HCT116 (cell line): ENCODE data around the gene STK24. TPM values are rescaled to one million over a fixed set of nuclear protein-coding genes. Genes with fewer than 3 reads are reported as not detected.

Experiments
- ATAC-seq: fragments of 200-7000 bp; cut with Tn5 transposase; 2 replicates; pipeline ENCODE4 v1.9.1; 2020; ENCODE audit warnings: mild to moderate bottlenecking, moderate library complexity
- BruUV-seq: library from RNA; stranded (reverse); fragments of 400-500 nt; replicated peaks from 2 replicates; lab custom pipeline; 2021; lab: Mats Ljungman, UMichigan
- CTCF ChIA-PET: fragments of 300-600 bp; sonication (Branson Sonifier 250); formaldehyde crosslinking; loops from one replicate; lab custom pipeline; 2021; ENCODE audit warnings: antibody characterized with exemption; lab: Charles Lee
- POLR2A ChIA-PET: fragments of 300-600, 350-600 bp; sonication (Branson Sonifier 250); formaldehyde crosslinking; loops from one replicate; lab custom pipeline; 2021; ENCODE audit warnings: antibody characterized with exemption; lab: Charles Lee
- RAD21 ChIA-PET, 2 experiments: fragments of 300-600 bp; sonication (Branson Sonifier 250); formaldehyde crosslinking; loops; one replicate each; lab custom pipeline; 2023; ENCODE audit warnings: low total read pairs in 2 of 2; ENCODE audit not compliant: uncharacterized antibody in 2 of 2, unreplicated experiment in 2 of 2, low non-redundant PET in 1 of 2; lab: Charles Lee
- DNase-seq: peaks from one replicate; pipeline ENCODE4 v3.0.0-alpha.2; 2010; ENCODE audit warnings: low read depth, low spot score
- H2AFZ ChIP-seq: fragments of 200-600 bp; shearing (Covaris generic), sonication (generic); 2 replicates; pipeline ENCODE4 v1.6.1; 2017; ENCODE audit warnings: low read depth, mixed run types, mixed read lengths, antibody characterized with exemption, low read length; ENCODE audit not compliant: poor library complexity, severe bottlenecking
- H3K27ac ChIP-seq: 2 replicates; pipeline ENCODE4 v1.5.1; 2012; ENCODE audit warnings: low read depth, low read length
- H3K27me3 ChIP-seq: fragments of 200-600 bp; sonication (generic); 2 replicates; pipeline ENCODE4 v1.6.1; 2016; ENCODE audit warnings: mixed run types, low read length, mixed read lengths; ENCODE audit not compliant: insufficient read depth
- H3K36me3 ChIP-seq, 2 experiments: fragments of 200-500 bp in 1 of 2; fragments of 200-600 bp in 1 of 2; sonication (Bioruptor generic) in 1 of 2; sonication (generic) in 1 of 2; 2 replicates each; pipeline versions ENCODE4 v1.5.1 to v1.6.1; 2014 to 2016; ENCODE audit warnings: low read length in 2 of 2, inconsistent platforms in 1 of 2, mixed read lengths in 1 of 2, mixed run types in 1 of 2; ENCODE audit not compliant: insufficient read depth in 2 of 2, control insufficient read depth in 1 of 2
- H3K4me1 ChIP-seq, 2 experiments: fragments of 200-600 bp in 1 of 2; sonication (generic) in 1 of 2; 2 replicates each; pipeline versions ENCODE4 v1.5.1 to v1.6.1; 2012 to 2017; ENCODE audit warnings: low read length in 2 of 2, inconsistent platforms in 1 of 2, mild to moderate bottlenecking in 1 of 2, mixed read lengths in 1 of 2, mixed run types in 1 of 2, moderate library complexity in 1 of 2; ENCODE audit not compliant: insufficient read depth in 2 of 2, control insufficient read depth in 1 of 2
- H3K4me2 ChIP-seq: fragments of 200-600 bp; sonication (generic); 2 replicates; pipeline ENCODE4 v1.6.1; 2017; ENCODE audit warnings: mixed run types, low read length, mixed read lengths
- H3K4me3 ChIP-seq, 2 experiments: fragments of 200-600 bp in 1 of 2; sonication (generic) in 1 of 2; replicated peaks in 1 of 2; 2 replicates each; pipeline ENCODE4 v1.5.1; 2011 to 2016; ENCODE audit warnings: low read length in 2 of 2, control low read depth in 1 of 2, low read depth in 1 of 2, mild to moderate bottlenecking in 1 of 2, mixed read lengths in 1 of 2, mixed run types in 1 of 2
- H3K79me2 ChIP-seq: fragments of 200-600 bp; sonication (generic); 2 replicates; pipeline ENCODE4 v1.6.1; 2017; ENCODE audit warnings: mild to moderate bottlenecking, mixed run types, low read length, moderate library complexity, mixed read lengths; ENCODE audit not compliant: insufficient read depth
- H3K9ac ChIP-seq: fragments of 200-600 bp; sonication (generic); 2 replicates; pipeline ENCODE4 v1.6.1; 2016; ENCODE audit warnings: low read length, mixed read lengths
- H3K9me2 ChIP-seq: fragments of 200-600 bp; sonication (generic), shearing (Covaris generic); 2 replicates; pipeline ENCODE4 v1.6.1; 2017; ENCODE audit warnings: mixed run types, mild to moderate bottlenecking, moderate library complexity; ENCODE audit not compliant: insufficient read depth
- H3K9me3 ChIP-seq, 2 experiments: fragments of 200-500 bp in 1 of 2; fragments of 200-600 bp in 1 of 2; sonication (Bioruptor generic) in 1 of 2; sonication (generic) in 1 of 2; 2 replicates each; pipeline ENCODE4 v1.6.1; 2014 to 2017; ENCODE audit warnings: low read length in 2 of 2, mixed read lengths in 2 of 2, inconsistent platforms in 1 of 2, low read depth in 1 of 2, mild to moderate bottlenecking in 1 of 2, mixed run types in 1 of 2, moderate library complexity in 1 of 2; ENCODE audit not compliant: control insufficient read depth in 1 of 2, insufficient read depth in 1 of 2
- H4K20me1 ChIP-seq: fragments of 200-600 bp; sonication (generic), shearing (Covaris generic); 2 replicates; pipeline ENCODE4 v1.6.1; 2017; ENCODE audit warnings: mixed run types, mild to moderate bottlenecking, moderate library complexity; ENCODE audit not compliant: insufficient read depth
- EZH2 ChIP-seq: fragments of 200-600 bp; sonication (generic); IDR thresholded peaks from 2 replicates; pipeline ENCODE4 v1.6.1; 2017; ENCODE audit warnings: antibody characterized with exemption, mixed run types
- FOSL1 ChIP-seq: IDR thresholded peaks from 2 replicates; pipeline ENCODE4 v1.6.1; 2012; ENCODE audit warnings: low read depth
- JUND ChIP-seq: IDR thresholded peaks from 2 replicates; pipeline ENCODE4 v1.6.1; 2012
- SIN3A ChIP-seq: IDR thresholded peaks from 2 replicates; pipeline ENCODE4 v1.6.1; 2012; ENCODE audit warnings: low read depth
- ZNF274 ChIP-seq: fragments of 200-500 bp; sonication (Bioruptor generic); IDR thresholded peaks from 2 replicates; pipeline ENCODE4 v1.6.1; 2014; ENCODE audit warnings: mild to moderate bottlenecking, low read depth, low read length, inconsistent platforms
- intact Hi-C: fragments of 100-400 bp; cut with micrococcal nuclease; formaldehyde crosslinking; loops from 2 replicates; pipeline ENCODE4 v1.10.0; 2022
- total RNA-seq: library from RNA; stranded (reverse); gene quantifications from one replicate; pipeline ENCODE4 v1.2.1, GENCODE V29; 2021; ENCODE audit not compliant: unreplicated experiment
- TF ChIP-seq, protein P1 (sequence below), 3 experiments: fragments of 200-600 bp in 1 of 3; sonication (generic) in 1 of 3; IDR thresholded peaks in 2 of 3; conservative IDR thresholded peaks in 1 of 3; 2 replicates each; pipeline ENCODE4 v1.5.1; 2012 to 2017; ENCODE audit warnings: low read depth in 2 of 3, low read length in 2 of 3, antibody characterized with exemption in 1 of 3, borderline replicate concordance in 1 of 3, control low read depth in 1 of 3, mild to moderate bottlenecking in 1 of 3, mixed read lengths in 1 of 3, mixed run types in 1 of 3, moderate library complexity in 1 of 3; ENCODE audit not compliant: insufficient read depth in 1 of 3
- TF ChIP-seq, protein P2 (sequence below): IDR thresholded peaks from 2 replicates; pipeline ENCODE4 v1.6.1; 2012; ENCODE audit warnings: low read depth
- TF ChIP-seq, protein P3 (sequence below): IDR thresholded peaks from 2 replicates; pipeline ENCODE4 v1.6.1; 2012
- TF ChIP-seq, protein P4 (sequence below): IDR thresholded peaks from 2 replicates; pipeline ENCODE4 v1.6.1; 2011; ENCODE audit warnings: mild to moderate bottlenecking, low read length, moderate library complexity; ENCODE audit not compliant: insufficient replicate concordance; ENCODE audit errors: extremely low read depth
- TF ChIP-seq, protein P5 (sequence below): IDR thresholded peaks from 2 replicates; pipeline ENCODE4 v1.6.1; 2012

Gene STK24
- total RNA-seq, 1 experiment from 2014 or later: 137 TPM

DNA sequence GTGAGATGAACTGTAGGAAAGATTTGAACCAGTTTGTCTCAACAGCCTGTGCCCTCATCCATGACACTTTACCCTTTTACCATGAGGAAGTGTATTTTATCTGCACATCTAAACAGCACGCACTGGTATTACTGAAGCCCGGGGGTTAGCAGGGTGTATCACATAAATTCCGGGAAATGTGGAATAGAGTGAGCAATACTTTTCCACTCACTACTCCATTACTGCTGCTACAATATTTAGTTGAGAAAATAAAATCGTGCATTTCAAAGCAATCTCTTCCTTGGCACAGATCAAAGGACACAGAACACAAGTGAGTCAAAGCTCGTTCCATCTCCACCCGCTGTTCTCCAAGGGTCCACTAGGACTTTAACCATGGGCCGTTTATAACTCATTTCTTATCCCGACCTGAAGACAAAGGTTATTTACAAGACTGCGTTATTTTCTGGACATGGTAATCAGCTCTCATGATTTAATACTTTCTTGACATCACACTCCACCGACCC lies 35.2 kb downstream of the STK24 start:
- CTCF ChIA-PET: no interaction called here
- H3K4me3 ChIP-seq: no peak overlapping the region
- no peak for DNase-seq
- RAD21 ChIA-PET: no interaction called here
- no peak overlapping the region for H3K9ac ChIP-seq
- H3K79me2 ChIP-seq: peaks cover 99% of the 10 kb centered on the region
- H3K9me2 ChIP-seq: no peaks in the 10 kb centered on the region
- H3K27me3 ChIP-seq: no peaks in the 10 kb centered on the region
- no peaks in the 10 kb centered on the region for H3K9me3 ChIP-seq
- no peak overlapping the region for H2AFZ ChIP-seq
- POLR2A ChIA-PET: interaction anchor here (1.6 kb wide), 1 partner anchor 16 kb away, joined by 3 read pairs; no protein-coding TSS in a partner anchor
- no peak overlapping the region for H3K27ac ChIP-seq
- H3K36me3 ChIP-seq: no peaks in the 10 kb centered on the region
- H3K4me2 ChIP-seq: no peak overlapping the region
- H3K4me1 ChIP-seq: peaks cover 0 to 9% of the 10 kb centered on the region in 2 experiments; a peak in 1 of 4 replicates
- H4K20me1 ChIP-seq: peaks cover 24% of the 10 kb centered on the region; the same call in 1 of the 2 replicates
- intact Hi-C loops: no loop called here
- TSS peak; percentile 6 for BruUV-seq
- 0 out of 2 replicates have a peak, but pooled peaks have one; percentile 10 for TF ChIP-seq JUND
- TF ChIP-seq ZNF274: no peak
- TF ChIP-seq, protein P1, sequence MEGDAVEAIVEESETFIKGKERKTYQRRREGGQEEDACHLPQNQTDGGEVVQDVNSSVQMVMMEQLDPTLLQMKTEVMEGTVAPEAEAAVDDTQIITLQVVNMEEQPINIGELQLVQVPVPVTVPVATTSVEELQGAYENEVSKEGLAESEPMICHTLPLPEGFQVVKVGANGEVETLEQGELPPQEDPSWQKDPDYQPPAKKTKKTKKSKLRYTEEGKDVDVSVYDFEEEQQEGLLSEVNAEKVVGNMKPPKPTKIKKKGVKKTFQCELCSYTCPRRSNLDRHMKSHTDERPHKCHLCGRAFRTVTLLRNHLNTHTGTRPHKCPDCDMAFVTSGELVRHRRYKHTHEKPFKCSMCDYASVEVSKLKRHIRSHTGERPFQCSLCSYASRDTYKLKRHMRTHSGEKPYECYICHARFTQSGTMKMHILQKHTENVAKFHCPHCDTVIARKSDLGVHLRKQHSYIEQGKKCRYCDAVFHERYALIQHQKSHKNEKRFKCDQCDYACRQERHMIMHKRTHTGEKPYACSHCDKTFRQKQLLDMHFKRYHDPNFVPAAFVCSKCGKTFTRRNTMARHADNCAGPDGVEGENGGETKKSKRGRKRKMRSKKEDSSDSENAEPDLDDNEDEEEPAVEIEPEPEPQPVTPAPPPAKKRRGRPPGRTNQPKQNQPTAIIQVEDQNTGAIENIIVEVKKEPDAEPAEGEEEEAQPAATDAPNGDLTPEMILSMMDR (IDR thresholded peaks at IDR 0.05 in 2 of 3, conservative IDR thresholded peaks at IDR 0.05 in 1 of 3; ENCODE audit: borderline replicate concordance in 1 of 3, insufficient read depth in 1 of 3, low read depth in 2 of 3, low read length in 2 of 3): 0 out of 6 replicates have a peak, but pooled peaks of 1 of the 3 experiments have one; percentile 14
- ATAC-seq: peak; percentile 36; the same call in 1 of the 2 replicates

DNA sequence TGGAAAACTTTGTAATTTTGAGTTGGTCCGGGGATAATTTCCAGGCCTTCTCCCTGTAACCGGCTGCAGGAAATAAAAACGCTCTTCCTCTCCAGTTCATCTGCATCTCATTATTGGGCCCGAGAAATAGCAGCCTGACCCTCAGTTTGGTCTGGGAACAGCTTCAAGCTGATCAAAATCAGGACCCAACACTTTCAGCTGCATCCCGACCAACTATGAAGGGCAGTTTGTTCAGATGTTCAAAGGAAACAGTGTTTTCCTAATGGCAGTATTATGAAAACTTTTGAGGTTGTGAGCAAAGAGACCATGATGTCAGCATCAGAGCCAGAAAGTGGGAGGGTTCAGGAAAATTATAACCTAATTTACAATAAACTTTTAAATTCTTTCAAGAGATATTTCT lies 35.7 kb downstream of the STK24 start:
- ChIA-PET RAD21 (no interaction called here), POLR2A (interaction anchor here (1.6 kb wide), 1 partner anchor 17 kb away, joined by 3 read pairs; no protein-coding TSS in a partner anchor), CTCF (no interaction called here)
- H3K4me2 ChIP-seq: no peak overlapping the region
- no peak overlapping the region for H3K4me3 ChIP-seq
- no peaks in the 10 kb centered on the region for H3K27me3 ChIP-seq
- DNase-seq (no peak), ATAC-seq (no peak)
- no peaks in the 10 kb centered on the region for H3K36me3 ChIP-seq
- H4K20me1 ChIP-seq: peaks cover 24% of the 10 kb centered on the region; the same call in 1 of the 2 replicates
- intact Hi-C loops: no loop called here
- no peak overlapping the region for H3K27ac ChIP-seq
- no TSS peak for BruUV-seq
- H3K9ac ChIP-seq: no peak overlapping the region
- H2AFZ ChIP-seq: no peak overlapping the region
- no peaks in the 10 kb centered on the region for H3K9me2 ChIP-seq
- peaks cover 0 to 13% of the 10 kb centered on the region in 2 experiments; a peak in 1 of 4 replicates for H3K4me1 ChIP-seq
- no peaks in the 10 kb centered on the region for H3K9me3 ChIP-seq
- peaks cover 99% of the 10 kb centered on the region for H3K79me2 ChIP-seq
- TF ChIP-seq EZH2 (no peak), FOSL1 (no peak), JUND (no peak), SIN3A (no peak)
- TF ChIP-seq, protein P2, sequence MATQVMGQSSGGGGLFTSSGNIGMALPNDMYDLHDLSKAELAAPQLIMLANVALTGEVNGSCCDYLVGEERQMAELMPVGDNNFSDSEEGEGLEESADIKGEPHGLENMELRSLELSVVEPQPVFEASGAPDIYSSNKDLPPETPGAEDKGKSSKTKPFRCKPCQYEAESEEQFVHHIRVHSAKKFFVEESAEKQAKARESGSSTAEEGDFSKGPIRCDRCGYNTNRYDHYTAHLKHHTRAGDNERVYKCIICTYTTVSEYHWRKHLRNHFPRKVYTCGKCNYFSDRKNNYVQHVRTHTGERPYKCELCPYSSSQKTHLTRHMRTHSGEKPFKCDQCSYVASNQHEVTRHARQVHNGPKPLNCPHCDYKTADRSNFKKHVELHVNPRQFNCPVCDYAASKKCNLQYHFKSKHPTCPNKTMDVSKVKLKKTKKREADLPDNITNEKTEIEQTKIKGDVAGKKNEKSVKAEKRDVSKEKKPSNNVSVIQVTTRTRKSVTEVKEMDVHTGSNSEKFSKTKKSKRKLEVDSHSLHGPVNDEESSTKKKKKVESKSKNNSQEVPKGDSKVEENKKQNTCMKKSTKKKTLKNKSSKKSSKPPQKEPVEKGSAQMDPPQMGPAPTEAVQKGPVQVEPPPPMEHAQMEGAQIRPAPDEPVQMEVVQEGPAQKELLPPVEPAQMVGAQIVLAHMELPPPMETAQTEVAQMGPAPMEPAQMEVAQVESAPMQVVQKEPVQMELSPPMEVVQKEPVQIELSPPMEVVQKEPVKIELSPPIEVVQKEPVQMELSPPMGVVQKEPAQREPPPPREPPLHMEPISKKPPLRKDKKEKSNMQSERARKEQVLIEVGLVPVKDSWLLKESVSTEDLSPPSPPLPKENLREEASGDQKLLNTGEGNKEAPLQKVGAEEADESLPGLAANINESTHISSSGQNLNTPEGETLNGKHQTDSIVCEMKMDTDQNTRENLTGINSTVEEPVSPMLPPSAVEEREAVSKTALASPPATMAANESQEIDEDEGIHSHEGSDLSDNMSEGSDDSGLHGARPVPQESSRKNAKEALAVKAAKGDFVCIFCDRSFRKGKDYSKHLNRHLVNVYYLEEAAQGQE: no peak
- TF ChIP-seq, protein P3, sequence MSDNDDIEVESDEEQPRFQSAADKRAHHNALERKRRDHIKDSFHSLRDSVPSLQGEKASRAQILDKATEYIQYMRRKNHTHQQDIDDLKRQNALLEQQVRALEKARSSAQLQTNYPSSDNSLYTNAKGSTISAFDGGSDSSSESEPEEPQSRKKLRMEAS: no peak
- TF ChIP-seq, protein P4, sequence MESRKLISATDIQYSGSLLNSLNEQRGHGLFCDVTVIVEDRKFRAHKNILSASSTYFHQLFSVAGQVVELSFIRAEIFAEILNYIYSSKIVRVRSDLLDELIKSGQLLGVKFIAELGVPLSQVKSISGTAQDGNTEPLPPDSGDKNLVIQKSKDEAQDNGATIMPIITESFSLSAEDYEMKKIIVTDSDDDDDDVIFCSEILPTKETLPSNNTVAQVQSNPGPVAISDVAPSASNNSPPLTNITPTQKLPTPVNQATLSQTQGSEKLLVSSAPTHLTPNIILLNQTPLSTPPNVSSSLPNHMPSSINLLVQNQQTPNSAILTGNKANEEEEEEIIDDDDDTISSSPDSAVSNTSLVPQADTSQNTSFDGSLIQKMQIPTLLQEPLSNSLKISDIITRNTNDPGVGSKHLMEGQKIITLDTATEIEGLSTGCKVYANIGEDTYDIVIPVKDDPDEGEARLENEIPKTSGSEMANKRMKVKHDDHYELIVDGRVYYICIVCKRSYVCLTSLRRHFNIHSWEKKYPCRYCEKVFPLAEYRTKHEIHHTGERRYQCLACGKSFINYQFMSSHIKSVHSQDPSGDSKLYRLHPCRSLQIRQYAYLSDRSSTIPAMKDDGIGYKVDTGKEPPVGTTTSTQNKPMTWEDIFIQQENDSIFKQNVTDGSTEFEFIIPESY: no peak
- TF ChIP-seq, protein P5, sequence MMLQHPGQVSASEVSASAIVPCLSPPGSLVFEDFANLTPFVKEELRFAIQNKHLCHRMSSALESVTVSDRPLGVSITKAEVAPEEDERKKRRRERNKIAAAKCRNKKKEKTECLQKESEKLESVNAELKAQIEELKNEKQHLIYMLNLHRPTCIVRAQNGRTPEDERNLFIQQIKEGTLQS: no peak
